Embryonic facial prominence (tissue), 1 donor: ENCODE data around the gene GBP1.

Experiments used
- DNase-seq: peaks from one replicate; pipeline ENCODE4 v3.0.0-alpha.2; 2016; ENCODE audit errors: extremely low spot score

The GBP1 gene

DNA sequence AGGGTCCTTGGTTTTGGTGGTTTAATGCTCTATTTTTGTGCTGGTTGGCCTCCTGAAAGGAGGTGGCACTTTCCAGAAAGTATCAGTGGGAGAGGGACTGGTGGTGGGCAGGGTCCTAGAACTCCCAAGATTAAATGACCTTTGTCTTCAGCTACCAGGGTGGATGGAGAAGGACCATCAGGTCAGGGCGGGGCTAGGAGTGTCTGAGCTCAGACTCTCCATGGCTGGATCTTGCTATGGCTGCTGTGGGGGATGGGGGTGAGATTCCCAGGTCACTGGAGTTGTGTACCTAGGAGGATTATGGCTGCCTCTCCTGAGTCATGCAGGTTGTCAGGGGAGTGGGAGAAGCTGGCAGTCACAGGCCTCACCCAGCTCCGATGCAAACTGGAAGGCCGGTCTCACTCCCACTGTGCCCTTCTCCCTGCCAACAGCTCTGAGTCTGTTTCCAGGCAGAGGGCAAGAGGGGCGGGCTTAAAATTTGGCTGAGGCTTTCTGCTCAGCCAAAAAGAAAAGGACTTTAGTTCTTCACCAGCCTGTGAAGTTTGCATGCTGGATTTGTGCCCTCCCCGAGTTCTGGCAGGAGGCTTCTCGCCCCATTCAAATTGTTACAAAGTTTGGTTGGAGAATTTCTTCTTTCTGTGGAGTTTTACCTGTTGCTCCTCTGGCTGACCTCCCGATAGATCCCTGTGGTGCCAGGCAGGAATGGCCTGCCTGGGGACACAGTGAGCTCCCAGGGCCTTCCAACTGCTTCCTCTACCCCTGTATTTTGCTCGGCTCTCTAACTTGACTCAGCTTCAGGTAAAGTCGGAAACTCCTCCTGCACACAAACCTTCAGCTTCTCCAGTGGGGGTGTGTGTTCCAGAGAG, 59.5 kb downstream of the GBP1 start:
- DNase-seq: no peak
